HepG2 (cell line): Measurements from ENCODE around the gene POLR1D. TPM values are rescaled to one million over a fixed set of nuclear protein-coding genes. Genes with fewer than 3 reads are reported as not detected.

ENCODE experiments used
- CBX2 ChIP-seq, 2 experiments: fragments of 200-600 bp in 1 of 2; sonication (generic); formaldehyde crosslinking in 1 of 2; IDR thresholded peaks; 2 replicates each; pipeline versions ENCODE4 v1.7.0 to v1.8.1; 2018 to 2022; ENCODE audit warnings: low read depth in 2 of 2, low read length in 1 of 2, mild to moderate bottlenecking in 1 of 2, missing genetic modification reagents in 1 of 2
- FOXO1 ChIP-seq: sonication (generic); formaldehyde crosslinking; IDR thresholded peaks from 2 replicates; pipeline ENCODE4 v1.4.0; 2020; ENCODE audit warnings: missing genetic modification reagents
- MED1 ChIP-seq: sonication (generic); formaldehyde crosslinking; IDR thresholded peaks from 2 replicates; pipeline ENCODE4 v1.4.0; 2020; ENCODE audit warnings: missing genetic modification reagents
- MED8 ChIP-seq: sonication (generic); formaldehyde crosslinking; IDR thresholded peaks from 2 replicates; pipeline ENCODE4 v1.8.1; 2023; ENCODE audit warnings: mild to moderate bottlenecking, missing genetic modification reagents; ENCODE audit not compliant: insufficient replicate concordance
- PREB ChIP-seq: sonication (generic); formaldehyde crosslinking; IDR thresholded peaks from 2 replicates; pipeline ENCODE4 v1.4.0; 2020; ENCODE audit warnings: missing genetic modification reagents
- PRPF4 ChIP-seq: fragments of 200-400 bp; formaldehyde crosslinking; IDR thresholded peaks from 2 replicates; pipeline ENCODE4 v1.6.1; 2016; ENCODE audit warnings: low read length, low read depth; ENCODE audit not compliant: poor library complexity, severe bottlenecking
- SAFB2 ChIP-seq: sonication (generic); formaldehyde crosslinking; IDR thresholded peaks from 2 replicates; pipeline ENCODE4 v1.5.1; 2020; ENCODE audit warnings: missing genetic modification reagents, low read depth, mild to moderate bottlenecking, borderline replicate concordance
- SMAD9 ChIP-seq: sonication (generic); formaldehyde crosslinking; IDR thresholded peaks from 2 replicates; pipeline ENCODE4 v1.5.1; 2020; ENCODE audit warnings: mild to moderate bottlenecking, missing genetic modification reagents
- SOX6 ChIP-seq, 2 experiments: fragments of 450-650 bp in 1 of 2; sonication (generic) in 1 of 2; formaldehyde crosslinking in 1 of 2; IDR thresholded peaks; 2 replicates each; pipeline versions ENCODE4 v1.4.0 to v1.6.1; 2017 to 2020; ENCODE audit warnings: antibody characterized with exemption in 1 of 2, mild to moderate bottlenecking in 1 of 2, missing genetic modification reagents in 1 of 2
- SRSF1 ChIP-seq: fragments of 200-400 bp; formaldehyde crosslinking; optimal IDR thresholded peaks from 2 replicates; pipeline ENCODE3; 2017; ENCODE audit warnings: mild to moderate bottlenecking, low read depth, low read length, moderate library complexity
- SRSF4 ChIP-seq: fragments of 200-400 bp; formaldehyde crosslinking; IDR thresholded peaks from one replicate; pipeline ENCODE4 v1.6.1; 2018; ENCODE audit warnings: mild to moderate bottlenecking, low read depth, low read length, moderate library complexity; ENCODE audit not compliant: poor library complexity, severe bottlenecking
- SYNCRIP ChIP-seq: fragments of 200-400 bp; formaldehyde crosslinking; IDR thresholded peaks from 2 replicates; pipeline ENCODE4 v1.6.1; 2018; ENCODE audit warnings: mild to moderate bottlenecking, low read depth, low read length; ENCODE audit not compliant: insufficient read depth
- YEATS2 ChIP-seq: sonication (generic); formaldehyde crosslinking; IDR thresholded peaks from 2 replicates; pipeline ENCODE4 v1.4.0; 2020; ENCODE audit warnings: missing genetic modification reagents, borderline replicate concordance
- ZNF142 ChIP-seq: sonication (generic); formaldehyde crosslinking; IDR thresholded peaks from 2 replicates; pipeline ENCODE4 v1.4.0; 2020; ENCODE audit warnings: missing genetic modification reagents
- ZNF251 ChIP-seq: sonication (generic); formaldehyde crosslinking; IDR thresholded peaks from 2 replicates; pipeline ENCODE4 v1.9.0; 2021; ENCODE audit warnings: mild to moderate bottlenecking, missing genetic modification reagents
- ZNF513 ChIP-seq: sonication (generic); formaldehyde crosslinking; conservative IDR thresholded peaks from 2 replicates; pipeline ENCODE4 v1.5.0; 2020; ENCODE audit warnings: missing genetic modification reagents
- ZNF75D ChIP-seq: sonication (generic); formaldehyde crosslinking; IDR thresholded peaks from 2 replicates; pipeline ENCODE4 v1.8.1; 2023; ENCODE audit warnings: missing genetic modification reagents, mild to moderate bottlenecking, borderline replicate concordance
- ZNF841 ChIP-seq: sonication (generic); formaldehyde crosslinking; IDR thresholded peaks from 2 replicates; pipeline ENCODE4 v1.8.1; 2023; ENCODE audit warnings: missing genetic modification reagents, borderline replicate concordance
- ZSCAN20 ChIP-seq: sonication (generic); formaldehyde crosslinking; IDR thresholded peaks from 2 replicates; pipeline ENCODE4 v1.4.0; 2020; ENCODE audit warnings: missing genetic modification reagents, mild to moderate bottlenecking, borderline replicate concordance
- polyA plus RNA-seq, 8 experiments: library from polyadenylated mRNA; depleted of rRNA in 3 of 8; stranded (reverse) in 7 of 8; unstranded in 1 of 8; fragments of >200 nt; fragmentation: Illumina TruSeq in 4 of 8; extraction: Trizol in 4 of 8; gene quantifications; 2 replicates each; pipeline versions ENCODE4 v1.2.1 to v1.2.3, GENCODE V29; 2011 to 2016; ENCODE audit warnings: low read depth in 4 of 8, missing spikeins in 1 of 8, mixed read lengths in 1 of 8; ENCODE audit not compliant: insufficient read depth in 1 of 8
- total RNA-seq, 5 experiments: library from RNA; depleted of rRNA; stranded (reverse); fragments of >200 nt; fragmentation: Illumina TruSeq; extraction: Trizol; gene quantifications; 2 replicates each; pipeline ENCODE4 v1.2.3, GENCODE V29; 2016; ENCODE audit warnings: low read depth in 1 of 5

Gene POLR1D
- total and polyA plus RNA-seq, 2 of the 13 experiments (the other 11 are each of a cell fraction or from before 2014, with no cell fraction given), result 183 to 490 TPM

- TF ChIP-seq ZNF513 (CRISPR knock-in tag), result no peak
- no peak for TF ChIP-seq SOX6 (IDR thresholded peaks at IDR 0.05)
- TF ChIP-seq SOX6 (CRISPR knock-in tag; IDR thresholded peaks at IDR 0.05), result peak; percentile 49
- no peak for TF ChIP-seq CBX2 (IDR thresholded peaks at IDR 0.05; ENCODE audit: low read depth, low read length)
- TF ChIP-seq CBX2 (CRISPR knock-in tag; IDR thresholded peaks at IDR 0.05; ENCODE audit: low read depth), result no peak
- no peak for TF ChIP-seq SYNCRIP
- no peak for TF ChIP-seq SRSF1
- no peak for TF ChIP-seq PRPF4
- TF ChIP-seq SAFB2 (CRISPR knock-in tag), result 0 out of 2 replicates have a peak, but pooled peaks have one; percentile 46
- TF ChIP-seq MED1 (CRISPR knock-in tag), result 0 out of 2 replicates have a peak, but pooled peaks have one; percentile 41
- TF ChIP-seq ZNF75D (CRISPR knock-in tag), result no peak
- no peak for TF ChIP-seq FOXO1 (CRISPR knock-in tag)
- 0 out of 2 replicates have a peak, but pooled peaks have one; percentile 80 for TF ChIP-seq ZSCAN20 (CRISPR knock-in tag)
- peak; percentile 65 for TF ChIP-seq MED8 (CRISPR knock-in tag)
- TF ChIP-seq PREB, result no peak
- TF ChIP-seq ZNF142 (CRISPR knock-in tag), result peak; percentile 61; the same call in 1 of the 2 replicates
- TF ChIP-seq SMAD9, result no peak
- TF ChIP-seq YEATS2 (CRISPR knock-in tag), result peak; percentile 83
- TF ChIP-seq SRSF4, result no peak
- TF ChIP-seq ZNF251 (CRISPR knock-in tag), result 0 out of 2 replicates have a peak, but pooled peaks have one; percentile 28
- no peak; the same call in 1 of the 2 replicates for TF ChIP-seq ZNF841
Observed at GRCh38 chr13:27621366-27622101, at the start of gene POLR1D (continued).
